Suprapubic skin (tissue), 4 donors: ENCODE results near the gene TMEM147. TPM values are rescaled to one million over a fixed set of nuclear protein-coding genes. Genes with fewer than 3 reads are reported as not detected.

Source experiments
- DNase-seq, 2 donors: peaks; one replicate each; pipeline ENCODE4 v3.0.0-alpha.2; 2019; ENCODE audit warnings: low spot score in 2 of 2
- H3K27ac ChIP-seq: fragments of 200-600 bp; sonication (generic); one replicate; pipeline ENCODE4 v1.5.1; 2019
- H3K27me3 ChIP-seq: fragments of 200-600 bp; sonication (generic); one replicate; pipeline ENCODE4 v1.5.1; 2019
- H3K36me3 ChIP-seq: fragments of 200-600 bp; sonication (generic); one replicate; pipeline ENCODE4 v1.5.1; 2019
- H3K4me1 ChIP-seq: fragments of 200-600 bp; sonication (generic); one replicate; pipeline ENCODE4 v1.5.1; 2019
- H3K4me3 ChIP-seq: fragments of 200-600 bp; sonication (generic); one replicate; pipeline ENCODE4 v1.5.1; 2019; ENCODE audit warnings: mild to moderate bottlenecking
- H3K9me3 ChIP-seq: fragments of 200-600 bp; sonication (generic); one replicate; pipeline ENCODE4 v1.5.1; 2019
- CTCF ChIP-seq, 2 donors: fragments of 200-600 bp in 1 of 2; fragments of 450-650 bp in 1 of 2; sonication (generic) in 1 of 2; IDR thresholded peaks; one replicate each; pipeline ENCODE4 v1.5.1; 2016 to 2019; ENCODE audit warnings: antibody characterized with exemption in 2 of 2, mild to moderate bottlenecking in 1 of 2, moderate library complexity in 1 of 2
- EP300 ChIP-seq: sonication (generic); formaldehyde crosslinking; IDR thresholded peaks from one replicate; pipeline ENCODE4 v1.6.1; 2017; ENCODE audit warnings: antibody characterized with exemption
- POLR2A ChIP-seq, 2 donors: fragments of 450-650 bp; IDR thresholded peaks; one replicate each; pipeline ENCODE4 v1.6.1; 2017; ENCODE audit warnings: antibody characterized with exemption in 2 of 2, mild to moderate bottlenecking in 2 of 2, moderate library complexity in 2 of 2
- POLR2AphosphoS5 ChIP-seq, 3 donors: sonication (generic); formaldehyde crosslinking; IDR thresholded peaks; one replicate each; pipeline ENCODE4 v1.6.1; 2017; ENCODE audit warnings: antibody characterized with exemption in 3 of 3
- WGBS: methylation state at CpG from one replicate; pipeline ENCODE4 v1.1.5; 2018; 5-methylcytosine and 5-hydroxymethylcytosine counted together
- total RNA-seq, 4 donors: library from RNA; depleted of rRNA; stranded (reverse); fragments of >200 nt; gene quantifications; one replicate each; pipeline ENCODE4 v1.1.0, GENCODE V29; 2016

The TMEM147 gene
- total RNA-seq, 4 donors from 2014 or later: 67.5 to 158 (median 118) TPM

- peak overlapping the region; percentile 38 for H3K4me3 ChIP-seq
Measured at GRCh38 chr19:35501684-35502083, 43.7 kb upstream of the TMEM147 start.

GRCh38 chr19:35502751-35503150 is 42.7 kb upstream of the TMEM147 start:
- 83% methylated on average over 4 of the region's 4 CpGs for WGBS
- Histone ChIP-seq H3K9me3 (no peaks in the 10 kb centered on the region), H3K4me1 (peaks cover 13% of the 10 kb centered on the region), H3K36me3 (no peaks in the 10 kb centered on the region), H3K27ac (no peak overlapping the region), H3K27me3 (no peaks in the 10 kb centered on the region), H3K4me3 (no peak overlapping the region)
- no peak for TF ChIP-seq POLR2A (IDR thresholded peaks at IDR 0.05)
- no peak for TF ChIP-seq CTCF (IDR thresholded peaks at IDR 0.05)
- no peak for TF ChIP-seq POLR2AphosphoS5 (IDR thresholded peaks at IDR 0.05)
- TF ChIP-seq EP300: no peak
- no peak for DNase-seq

More at GRCh38 chr19:35501684-35502083, 43.7 kb upstream of the TMEM147 start:
- TF ChIP-seq CTCF (IDR thresholded peaks at IDR 0.05) (no peak), POLR2A (IDR thresholded peaks at IDR 0.05) (peak in 1 of 2 donors; percentile 20), EP300 (no peak), POLR2AphosphoS5 (IDR thresholded peaks at IDR 0.05) (peak in 1 of 3 donors; percentile 57)
- no peaks in the 10 kb centered on the region for H3K9me3 ChIP-seq
- no peaks in the 10 kb centered on the region for H3K36me3 ChIP-seq
- WGBS: 65% methylated on average over 15 of the region's 15 CpGs
- no peaks in the 10 kb centered on the region for H3K27me3 ChIP-seq
- DNase-seq: no peak
- H3K27ac ChIP-seq: peak overlapping the region; percentile 83
- H3K4me1 ChIP-seq: peaks cover 13% of the 10 kb centered on the region

GRCh38 chr19:35506011-35506410 is 39.4 kb upstream of the TMEM147 start:
- H3K4me3 ChIP-seq: no peak overlapping the region
- H3K27me3 ChIP-seq: peaks cover 16% of the 10 kb centered on the region
- H3K4me1 ChIP-seq: peaks cover 32% of the 10 kb centered on the region
- no peak for TF ChIP-seq CTCF (IDR thresholded peaks at IDR 0.05)
- no peak for TF ChIP-seq POLR2A (IDR thresholded peaks at IDR 0.05)
- TF ChIP-seq POLR2AphosphoS5 (IDR thresholded peaks at IDR 0.05): no peak
- no peak for TF ChIP-seq EP300
- no peak for DNase-seq
- H3K9me3 ChIP-seq: no peaks in the 10 kb centered on the region
- H3K36me3 ChIP-seq: no peaks in the 10 kb centered on the region
- 84% methylated on average over 7 of the region's 7 CpGs for WGBS
- no peak overlapping the region for H3K27ac ChIP-seq

GRCh38 chr19:35507561-35507960 is 37.9 kb upstream of the TMEM147 start:
- TF ChIP-seq POLR2AphosphoS5 (IDR thresholded peaks at IDR 0.05) (no peak), CTCF (IDR thresholded peaks at IDR 0.05) (no peak), EP300 (no peak), POLR2A (IDR thresholded peaks at IDR 0.05) (no peak)
- H3K4me1 ChIP-seq: peaks cover 24% of the 10 kb centered on the region
- DNase-seq: no peak
- no peaks in the 10 kb centered on the region for H3K9me3 ChIP-seq
- H3K27ac ChIP-seq: no peak overlapping the region
- peaks cover 23% of the 10 kb centered on the region for H3K27me3 ChIP-seq
- 90% methylated on average over 11 of the region's 11 CpGs for WGBS
- no peaks in the 10 kb centered on the region for H3K36me3 ChIP-seq
- H3K4me3 ChIP-seq: no peak overlapping the region

- Histone ChIP-seq H3K4me1 (peaks cover 24% of the 10 kb centered on the region), H3K9me3 (no peaks in the 10 kb centered on the region), H3K27me3 (peaks cover 28% of the 10 kb centered on the region), H3K36me3 (no peaks in the 10 kb centered on the region), H3K27ac (no peak overlapping the region), H3K4me3 (no peak overlapping the region)
- DNase-seq: no peak
- 83% methylated on average over 3 of the region's 3 CpGs for WGBS
- TF ChIP-seq POLR2A (IDR thresholded peaks at IDR 0.05): no peak
- no peak for TF ChIP-seq CTCF (IDR thresholded peaks at IDR 0.05)
- no peak for TF ChIP-seq POLR2AphosphoS5 (IDR thresholded peaks at IDR 0.05)
- no peak for TF ChIP-seq EP300
Measured at GRCh38 chr19:35508129-35508528, 37.3 kb upstream of the TMEM147 start.
